IPS-20b (cell line): Measurements from ENCODE around the gene CDH4.

Source experiments
- H3K27ac ChIP-seq: one replicate; pipeline ENCODE4 v1.5.1; 2013; ENCODE audit warnings: low read length
- H3K27me3 ChIP-seq: 2 replicates; pipeline ENCODE4 v1.6.1; 2013; ENCODE audit warnings: mild to moderate bottlenecking, low read length, inconsistent platforms; ENCODE audit not compliant: insufficient read depth
- H3K36me3 ChIP-seq: 2 replicates; pipeline ENCODE4 v1.6.1; 2013; ENCODE audit warnings: low read depth, mild to moderate bottlenecking, inconsistent platforms, low read length, moderate library complexity; ENCODE audit not compliant: insufficient read depth
- H3K4me1 ChIP-seq: 2 replicates; pipeline ENCODE4 v1.6.1; 2013; ENCODE audit warnings: mild to moderate bottlenecking, control low read depth, inconsistent platforms, low read length, moderate library complexity; ENCODE audit not compliant: insufficient read depth
- H3K4me3 ChIP-seq: 2 replicates; pipeline ENCODE4 v1.5.1; 2013; ENCODE audit warnings: mild to moderate bottlenecking, low read length, inconsistent platforms
- H3K9ac ChIP-seq: 2 replicates; pipeline ENCODE4 v1.6.1; 2013; ENCODE audit warnings: low read depth, mild to moderate bottlenecking, inconsistent platforms, low read length, moderate library complexity
- H3K9me3 ChIP-seq: 2 replicates; pipeline ENCODE4 v1.6.1; 2013; ENCODE audit warnings: mild to moderate bottlenecking, low read depth, low read length, inconsistent platforms; ENCODE audit not compliant: insufficient read depth

Gene CDH4

DNA sequence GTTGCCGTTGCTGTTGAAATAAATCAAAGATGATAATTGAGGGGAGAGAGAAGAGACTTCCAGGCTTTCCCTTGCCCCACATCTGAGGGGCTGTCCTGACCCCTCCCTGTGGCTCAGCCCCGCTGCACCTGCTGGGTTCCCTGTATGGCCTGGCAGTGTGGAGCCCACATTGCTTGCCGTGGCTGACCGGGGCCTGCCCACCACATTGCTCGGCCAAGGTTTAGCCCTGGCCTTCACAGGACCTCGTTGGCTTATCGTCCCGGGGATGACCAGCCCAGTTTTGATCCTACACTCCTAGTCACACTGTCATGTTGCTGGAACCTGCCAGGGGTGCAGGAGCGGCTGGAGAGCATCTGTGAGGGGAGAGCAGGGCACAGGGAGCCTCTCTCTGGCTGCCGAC lies 102.4 kb downstream of the CDH4 start:
- Histone ChIP-seq H3K36me3 (no peaks in the 10 kb centered on the region), H3K9ac (no peak overlapping the region), H3K4me1 (peaks cover 9% of the 10 kb centered on the region; the same call in 1 of the 2 replicates), H3K27ac (no peak overlapping the region), H3K4me3 (no peak overlapping the region), H3K27me3 (peaks cover 89% of the 10 kb centered on the region), H3K9me3 (no peaks in the 10 kb centered on the region)

DNA sequence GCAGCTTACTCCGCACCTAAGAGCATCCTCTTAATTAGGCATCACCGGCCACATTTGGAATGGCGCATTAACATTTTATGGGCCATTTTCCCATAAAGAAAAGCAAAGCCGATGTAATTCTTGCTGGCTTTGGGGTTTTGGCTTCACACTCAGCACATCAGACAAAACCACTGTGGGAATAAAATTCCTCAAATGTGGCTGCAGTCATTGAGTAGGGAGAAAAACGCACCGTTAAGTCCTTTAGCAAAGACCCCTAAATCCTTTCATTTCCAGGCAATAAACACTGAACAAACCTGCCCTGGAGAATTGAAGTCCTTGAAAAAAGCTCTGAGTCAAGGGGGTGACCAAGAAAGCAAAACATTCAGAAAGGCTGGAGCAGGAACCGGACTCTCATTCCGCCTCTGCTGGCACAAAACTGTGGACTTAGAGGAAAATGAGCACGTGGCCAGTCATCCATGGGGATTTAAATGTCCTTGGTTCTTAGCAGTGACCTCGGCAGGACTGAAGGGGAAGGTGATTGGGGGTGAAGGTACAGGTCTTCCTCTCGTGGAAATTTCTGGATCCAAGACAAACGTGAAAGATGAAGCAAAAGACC lies 102.9 kb downstream of the CDH4 start:
- Histone ChIP-seq H3K9ac (no peak overlapping the region), H3K4me3 (no peak overlapping the region), H3K36me3 (no peaks in the 10 kb centered on the region), H3K9me3 (no peaks in the 10 kb centered on the region), H3K4me1 (peaks cover 9% of the 10 kb centered on the region; the same call in 1 of the 2 replicates), H3K27me3 (peaks cover 90% of the 10 kb centered on the region), H3K27ac (no peak overlapping the region)

DNA sequence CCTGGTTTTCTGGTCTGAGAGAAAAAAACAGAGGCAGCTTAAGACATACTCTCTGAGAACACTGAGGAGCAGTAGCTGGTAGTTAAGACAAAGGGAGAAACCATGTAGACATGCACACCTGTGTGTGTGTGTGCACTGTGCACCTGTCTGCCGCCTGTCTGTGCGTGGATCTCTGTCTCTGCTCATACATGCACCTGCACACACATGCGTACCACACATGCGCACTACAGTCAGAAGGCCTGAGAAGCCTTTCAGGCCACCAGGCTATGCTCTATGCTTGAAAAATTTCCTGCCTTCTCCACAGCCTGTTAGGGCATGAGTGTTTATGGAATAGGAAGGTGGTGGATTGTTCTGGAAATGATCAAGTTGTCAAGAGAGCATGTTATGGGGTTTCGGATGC lies 103.5 kb downstream of the CDH4 start:
- peaks cover 95% of the 10 kb centered on the region for H3K27me3 ChIP-seq
- no peak overlapping the region for H3K9ac ChIP-seq
- no peak overlapping the region for H3K27ac ChIP-seq
- H3K9me3 ChIP-seq = no peaks in the 10 kb centered on the region
- H3K4me1 ChIP-seq = peaks cover 9% of the 10 kb centered on the region; the same call in 1 of the 2 replicates
- H3K36me3 ChIP-seq = no peaks in the 10 kb centered on the region
- H3K4me3 ChIP-seq = no peak overlapping the region

DNA sequence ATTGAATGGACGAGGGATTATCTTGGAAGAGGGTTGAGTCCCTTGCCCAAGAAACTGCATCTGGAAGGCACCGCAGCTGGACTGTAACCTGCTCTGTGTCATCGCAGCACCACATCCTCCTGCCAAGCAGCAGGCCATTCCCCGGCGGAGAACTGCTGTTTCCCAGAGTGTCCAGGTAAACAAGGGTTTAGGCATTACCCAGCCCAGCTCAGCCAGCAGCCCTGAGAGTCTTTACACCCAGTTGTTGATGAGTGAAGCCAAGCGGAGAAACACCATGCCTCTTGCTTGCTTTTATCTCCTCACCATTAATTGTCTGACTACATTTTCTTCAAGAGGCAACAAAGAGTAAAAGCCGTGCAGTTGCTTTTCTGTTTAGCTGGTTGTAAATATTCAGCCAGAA lies 104.1 kb downstream of the CDH4 start:
- Histone ChIP-seq H3K27ac (no peak overlapping the region), H3K4me3 (no peak overlapping the region), H3K27me3 (peaks cover 95% of the 10 kb centered on the region), H3K36me3 (no peaks in the 10 kb centered on the region), H3K9ac (no peak overlapping the region), H3K9me3 (no peaks in the 10 kb centered on the region), H3K4me1 (peaks cover 9% of the 10 kb centered on the region; the same call in 1 of the 2 replicates)

DNA sequence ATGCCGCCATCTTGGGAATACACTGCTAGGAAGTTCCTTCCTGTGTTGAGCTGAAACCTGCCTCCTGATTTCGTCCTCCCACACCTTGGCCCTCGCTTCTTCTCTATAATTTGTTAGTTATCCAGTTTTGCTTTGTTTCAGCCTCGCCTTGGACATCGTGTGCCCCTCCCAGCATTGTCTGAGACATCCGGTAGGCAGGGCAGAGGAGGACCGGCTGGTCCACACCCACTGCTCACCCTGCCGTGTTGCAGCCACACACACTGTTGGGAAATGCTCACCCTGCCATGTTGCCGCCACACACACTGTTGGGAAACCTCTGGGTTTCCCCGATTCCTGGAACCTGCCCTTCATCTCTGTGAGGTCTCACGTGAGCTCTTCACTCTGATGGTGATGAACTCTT lies 105.1 kb downstream of the CDH4 start:
- no peaks in the 10 kb centered on the region for H3K9me3 ChIP-seq
- H3K27me3 ChIP-seq = peaks cover 98% of the 10 kb centered on the region
- H3K9ac ChIP-seq = no peak overlapping the region
- no peaks in the 10 kb centered on the region for H3K36me3 ChIP-seq
- no peak overlapping the region for H3K4me3 ChIP-seq
- peaks cover 9% of the 10 kb centered on the region; the same call in 1 of the 2 replicates for H3K4me1 ChIP-seq
- no peak overlapping the region for H3K27ac ChIP-seq

DNA sequence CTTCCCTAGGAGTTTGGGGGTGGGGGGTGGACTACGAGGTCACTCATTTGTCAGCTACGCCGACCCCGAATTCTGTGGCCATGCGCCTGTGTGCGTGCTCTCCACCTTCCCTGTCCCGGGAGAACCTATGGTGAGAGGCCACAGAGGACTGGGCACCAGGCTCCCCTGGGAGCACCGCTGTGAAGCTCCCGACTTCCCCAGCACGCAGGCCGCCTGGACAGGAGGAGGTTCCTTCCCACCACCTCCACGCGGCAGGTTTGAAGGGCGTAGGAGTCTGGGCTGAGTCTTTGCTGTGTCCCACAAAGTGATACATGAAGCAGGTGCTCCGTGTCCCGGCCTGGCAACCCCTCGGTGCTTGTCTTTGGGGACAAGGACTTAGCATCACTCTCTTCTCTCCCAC lies 107.2 kb downstream of the CDH4 start:
- Histone ChIP-seq H3K4me3 (no peak overlapping the region), H3K4me1 (no peaks in the 10 kb centered on the region), H3K9me3 (no peaks in the 10 kb centered on the region), H3K9ac (no peak overlapping the region), H3K27ac (no peak overlapping the region), H3K27me3 (peaks cover 100% of the 10 kb centered on the region), H3K36me3 (no peaks in the 10 kb centered on the region)

DNA sequence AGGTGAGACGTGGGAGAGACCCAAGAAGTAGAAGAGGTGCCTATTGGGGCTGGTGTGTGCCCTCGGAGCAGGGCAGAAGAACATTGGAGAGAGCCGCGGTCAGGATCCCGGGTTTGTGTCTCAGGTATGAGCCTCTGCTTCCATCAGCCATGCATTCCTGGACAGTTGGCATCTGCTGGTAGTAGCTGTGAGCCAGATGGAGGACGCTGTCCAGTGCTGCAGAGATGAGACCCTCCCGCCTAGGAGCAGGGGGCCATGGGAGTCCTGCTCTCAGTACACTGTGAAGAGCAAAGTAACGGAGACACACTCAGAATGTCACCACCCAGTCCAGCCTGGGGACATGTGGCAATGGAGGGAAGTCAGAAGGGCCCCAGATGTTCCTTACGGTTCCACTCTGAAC lies 108.2 kb downstream of the CDH4 start:
- Histone ChIP-seq H3K36me3 (no peaks in the 10 kb centered on the region), H3K4me3 (no peak overlapping the region), H3K9me3 (peaks cover 3% of the 10 kb centered on the region; the same call in 1 of the 2 replicates), H3K4me1 (no peaks in the 10 kb centered on the region), H3K9ac (no peak overlapping the region), H3K27ac (no peak overlapping the region), H3K27me3 (peaks cover 100% of the 10 kb centered on the region)

DNA sequence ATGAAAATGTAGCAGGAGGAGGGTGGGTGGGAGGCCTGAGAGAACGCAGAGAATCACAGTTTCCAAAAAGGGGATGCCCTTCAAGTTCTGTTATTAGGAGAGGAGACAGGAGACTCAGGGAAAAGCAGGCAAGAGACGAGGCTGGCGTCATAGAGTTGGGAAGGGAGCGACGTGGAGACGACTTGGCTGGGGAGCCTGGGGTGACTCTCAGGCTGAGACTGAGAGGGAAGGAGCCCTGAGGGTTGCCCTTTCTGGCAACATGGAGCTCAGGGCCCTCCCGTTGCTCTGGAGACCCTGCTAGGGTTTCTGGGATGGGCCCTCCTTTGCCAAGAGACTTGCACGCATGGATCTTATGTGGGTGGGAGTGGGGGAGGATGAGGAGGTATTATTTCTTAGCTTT lies 108.9 kb downstream of the CDH4 start:
- Histone ChIP-seq H3K36me3 (no peaks in the 10 kb centered on the region), H3K27ac (no peak overlapping the region), H3K27me3 (peaks cover 100% of the 10 kb centered on the region), H3K9ac (no peak overlapping the region), H3K4me3 (no peak overlapping the region), H3K4me1 (no peaks in the 10 kb centered on the region), H3K9me3 (peaks cover 7% of the 10 kb centered on the region)

DNA sequence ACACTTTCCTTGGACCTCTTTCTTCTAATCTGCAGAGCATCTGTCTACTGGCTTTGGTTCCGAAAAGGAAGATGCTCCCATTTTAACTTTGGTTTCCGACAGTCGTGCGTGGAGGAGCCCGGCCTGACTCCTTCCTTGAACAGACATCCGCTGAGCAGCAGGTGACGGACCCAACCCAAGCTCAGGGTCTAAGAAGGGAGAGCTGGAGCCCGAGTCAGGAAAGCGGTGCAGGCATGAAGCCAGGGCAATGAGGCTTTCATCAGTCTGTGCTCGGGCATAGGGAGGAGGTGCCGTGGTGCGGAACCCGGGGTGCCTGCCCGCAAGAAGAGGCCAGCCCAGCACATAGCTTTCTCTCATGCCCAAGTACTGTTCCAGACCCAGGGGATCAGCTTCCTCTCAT lies 109.4 kb downstream of the CDH4 start:
- no peaks in the 10 kb centered on the region for H3K36me3 ChIP-seq
- peaks cover 7% of the 10 kb centered on the region for H3K9me3 ChIP-seq
- H3K4me3 ChIP-seq = no peak overlapping the region
- H3K27ac ChIP-seq = no peak overlapping the region
- peaks cover 95% of the 10 kb centered on the region for H3K27me3 ChIP-seq
- H3K4me1 ChIP-seq = no peaks in the 10 kb centered on the region
- H3K9ac ChIP-seq = no peak overlapping the region

DNA sequence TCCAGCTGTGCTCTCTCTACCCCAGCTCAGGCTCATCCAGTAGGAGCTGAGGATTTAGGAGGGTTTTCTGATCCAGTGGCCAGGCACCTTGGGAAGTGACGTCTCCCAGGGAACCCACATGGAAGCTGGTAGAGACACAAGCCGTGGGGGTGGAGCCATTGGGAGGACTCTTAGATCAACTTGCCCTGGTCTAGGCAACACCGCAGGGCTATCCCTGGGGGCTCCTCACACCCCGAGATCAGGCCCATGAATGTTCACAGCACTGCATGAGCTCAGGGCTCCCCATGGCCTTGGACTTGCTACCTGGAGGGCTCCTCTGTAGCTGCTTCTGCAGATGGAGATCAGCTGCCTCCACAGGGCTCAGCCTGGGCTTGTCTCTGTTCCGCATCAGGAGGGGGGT lies 112.1 kb downstream of the CDH4 start:
- no peak overlapping the region for H3K27ac ChIP-seq
- H3K9ac ChIP-seq = no peak overlapping the region
- no peak overlapping the region for H3K4me3 ChIP-seq
- H3K36me3 ChIP-seq = no peaks in the 10 kb centered on the region
- H3K9me3 ChIP-seq = peaks cover 7% of the 10 kb centered on the region
- no peaks in the 10 kb centered on the region for H3K4me1 ChIP-seq
- H3K27me3 ChIP-seq = peaks cover 74% of the 10 kb centered on the region

DNA sequence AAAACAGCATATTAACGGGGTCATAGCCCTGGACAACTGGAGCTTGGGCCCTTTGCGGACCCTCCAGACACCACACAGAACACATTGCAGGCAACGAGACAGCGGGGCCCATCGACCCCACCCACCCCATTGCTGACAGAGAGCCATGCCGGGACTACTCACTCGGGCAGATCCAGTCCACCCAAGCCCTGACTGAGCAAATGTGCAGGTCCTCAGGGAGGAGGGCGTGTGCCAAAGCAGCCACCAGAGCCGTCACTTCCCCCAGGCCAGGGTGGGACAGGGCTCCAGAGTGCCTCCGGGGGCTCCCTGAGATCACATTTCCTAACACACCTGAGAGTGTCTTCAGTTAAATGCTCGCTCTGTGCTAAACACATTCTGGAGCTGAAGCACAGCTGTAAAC lies 114.9 kb downstream of the CDH4 start:
- no peaks in the 10 kb centered on the region for H3K36me3 ChIP-seq
- H3K9me3 ChIP-seq = peaks cover 7% of the 10 kb centered on the region
- H3K4me1 ChIP-seq = no peaks in the 10 kb centered on the region
- no peak overlapping the region for H3K4me3 ChIP-seq
- peaks cover 63% of the 10 kb centered on the region for H3K27me3 ChIP-seq
- no peak overlapping the region for H3K9ac ChIP-seq
- H3K27ac ChIP-seq = no peak overlapping the region

DNA sequence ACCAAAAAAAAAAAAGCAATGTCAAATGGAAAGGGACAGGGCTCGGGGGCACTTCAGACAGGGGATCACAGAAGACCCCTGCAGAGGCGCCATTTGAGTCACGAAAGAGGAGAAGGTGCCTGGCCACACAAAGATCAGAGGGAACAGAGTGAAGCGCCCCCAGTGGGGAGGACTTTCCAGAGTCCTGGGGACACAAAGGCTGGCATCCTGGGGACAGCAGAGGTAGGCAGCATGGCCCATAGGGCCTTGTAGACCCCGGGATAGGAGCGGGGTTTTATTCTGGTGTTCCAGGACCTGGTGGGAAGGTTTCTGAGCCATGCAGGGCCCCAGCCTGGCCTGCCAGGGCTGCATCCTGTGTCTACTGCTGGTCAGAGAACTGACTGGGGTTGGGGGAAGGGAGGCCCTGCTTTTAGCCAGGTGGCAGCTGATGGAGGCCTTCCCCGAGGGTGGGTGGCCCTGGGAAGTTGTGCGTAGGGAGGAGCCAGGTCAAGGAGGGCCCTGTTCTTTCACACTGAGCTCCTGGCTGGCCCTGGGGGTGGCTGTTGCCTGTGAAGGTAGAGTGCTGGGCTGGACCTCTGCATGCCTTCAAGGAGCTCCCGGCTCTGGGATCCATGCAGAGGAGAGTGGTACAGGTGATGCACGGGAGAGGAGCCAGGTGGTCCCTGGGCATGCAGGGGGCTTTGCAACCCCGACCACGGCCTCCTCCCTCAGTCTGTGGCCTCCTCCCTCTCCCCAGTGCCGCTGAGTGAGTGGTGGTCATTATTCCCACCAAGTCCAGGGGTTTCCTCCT lies 117.9 kb downstream of the CDH4 start:
- no peaks in the 10 kb centered on the region for H3K4me1 ChIP-seq
- H3K36me3 ChIP-seq = no peaks in the 10 kb centered on the region
- peaks cover 7% of the 10 kb centered on the region for H3K9me3 ChIP-seq
- H3K4me3 ChIP-seq = no peak overlapping the region
- no peak overlapping the region for H3K27ac ChIP-seq
- H3K9ac ChIP-seq = peak overlapping the region; percentile 15; the same call in 1 of the 2 replicates
- peaks cover 48% of the 10 kb centered on the region for H3K27me3 ChIP-seq
